GM23338 (cell line): ENCODE measurements around the gene SEZ6.

Experiments
- CTCF ChIP-seq, 2 experiments: fragments of 200-600 bp in 1 of 2; sonication (generic) in 1 of 2; conservative IDR thresholded peaks; 2 replicates each; pipeline versions ENCODE4 v1.5.1 to v1.6.1; 2016 to 2017; ENCODE audit warnings: antibody characterized with exemption in 2 of 2, low read depth in 2 of 2, mild to moderate bottlenecking in 2 of 2, moderate library complexity in 1 of 2
- EZH2phosphoT487 ChIP-seq: fragments of 200-600 bp; sonication (generic); IDR thresholded peaks from one replicate; pipeline ENCODE4 v1.8.1; 2018; ENCODE audit warnings: antibody characterized with exemption; ENCODE audit not compliant: unreplicated experiment
- JUNB ChIP-seq: IDR thresholded peaks from one replicate; pipeline ENCODE4 v1.6.1; 2016; ENCODE audit warnings: antibody characterized with exemption; ENCODE audit not compliant: unreplicated experiment
- POLR2AphosphoS5 ChIP-seq: IDR thresholded peaks from 2 replicates; pipeline ENCODE4 v1.6.1; 2016; ENCODE audit warnings: antibody characterized with exemption, low read depth
- ZNF331 ChIP-seq: fragments of 250-450 bp; sonication (Bioruptor Pico); IDR thresholded peaks from 2 replicates; pipeline ENCODE4 v1.5.0; 2020; ENCODE audit warnings: low read depth, mild to moderate bottlenecking, moderate library complexity
- TF ChIP-seq, protein P1 (sequence below): IDR thresholded peaks from one replicate; pipeline ENCODE4 v1.6.1; 2018; ENCODE audit warnings: antibody characterized with exemption; ENCODE audit not compliant: unreplicated experiment

- no peak for TF ChIP-seq CTCF (conservative IDR thresholded peaks at IDR 0.05; ENCODE audit: low read depth in 2 of 2)
- no peak for TF ChIP-seq POLR2AphosphoS5
- no peak for TF ChIP-seq EZH2phosphoT487
- TF ChIP-seq, protein P1, sequence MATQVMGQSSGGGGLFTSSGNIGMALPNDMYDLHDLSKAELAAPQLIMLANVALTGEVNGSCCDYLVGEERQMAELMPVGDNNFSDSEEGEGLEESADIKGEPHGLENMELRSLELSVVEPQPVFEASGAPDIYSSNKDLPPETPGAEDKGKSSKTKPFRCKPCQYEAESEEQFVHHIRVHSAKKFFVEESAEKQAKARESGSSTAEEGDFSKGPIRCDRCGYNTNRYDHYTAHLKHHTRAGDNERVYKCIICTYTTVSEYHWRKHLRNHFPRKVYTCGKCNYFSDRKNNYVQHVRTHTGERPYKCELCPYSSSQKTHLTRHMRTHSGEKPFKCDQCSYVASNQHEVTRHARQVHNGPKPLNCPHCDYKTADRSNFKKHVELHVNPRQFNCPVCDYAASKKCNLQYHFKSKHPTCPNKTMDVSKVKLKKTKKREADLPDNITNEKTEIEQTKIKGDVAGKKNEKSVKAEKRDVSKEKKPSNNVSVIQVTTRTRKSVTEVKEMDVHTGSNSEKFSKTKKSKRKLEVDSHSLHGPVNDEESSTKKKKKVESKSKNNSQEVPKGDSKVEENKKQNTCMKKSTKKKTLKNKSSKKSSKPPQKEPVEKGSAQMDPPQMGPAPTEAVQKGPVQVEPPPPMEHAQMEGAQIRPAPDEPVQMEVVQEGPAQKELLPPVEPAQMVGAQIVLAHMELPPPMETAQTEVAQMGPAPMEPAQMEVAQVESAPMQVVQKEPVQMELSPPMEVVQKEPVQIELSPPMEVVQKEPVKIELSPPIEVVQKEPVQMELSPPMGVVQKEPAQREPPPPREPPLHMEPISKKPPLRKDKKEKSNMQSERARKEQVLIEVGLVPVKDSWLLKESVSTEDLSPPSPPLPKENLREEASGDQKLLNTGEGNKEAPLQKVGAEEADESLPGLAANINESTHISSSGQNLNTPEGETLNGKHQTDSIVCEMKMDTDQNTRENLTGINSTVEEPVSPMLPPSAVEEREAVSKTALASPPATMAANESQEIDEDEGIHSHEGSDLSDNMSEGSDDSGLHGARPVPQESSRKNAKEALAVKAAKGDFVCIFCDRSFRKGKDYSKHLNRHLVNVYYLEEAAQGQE, result no peak
- TF ChIP-seq ZNF331 (CRISPR knock-in tag), result no peak
- TF ChIP-seq JUNB, result no peak
Measured at GRCh38 chr17:28929787-28930186, 76.0 kb downstream of the SEZ6 start.
